ENCODE measurements around the gene FERMT3.
"Not testable (repeated sequence)": the region's sequence is repeated elsewhere in the genome, so short reads cannot be mapped to it uniquely, and the experiment has no call there.

The FERMT3 gene
- 127 reads per million, percentile 87 among the genes with 10 or more reads in this experiment for total RNA-seq

GRCh38 chr11:64206457-64207255 lies at the start of gene FERMT3:
Gene FERMT3, plus strand, starts transcription at chr11:64206721. Its CDS starts 644 bp downstream, at chr11:64207365.
- DNase-seq: peak; percentile 53

- DNase-seq: no peak
Observed at GRCh38 chr11:64157631-64158394, 48.7 kb upstream of the FERMT3 start.

GRCh38 chr11:64161037-64161436 lies 45.5 kb upstream of the FERMT3 start:
- DNase-seq: no peak

DNA sequence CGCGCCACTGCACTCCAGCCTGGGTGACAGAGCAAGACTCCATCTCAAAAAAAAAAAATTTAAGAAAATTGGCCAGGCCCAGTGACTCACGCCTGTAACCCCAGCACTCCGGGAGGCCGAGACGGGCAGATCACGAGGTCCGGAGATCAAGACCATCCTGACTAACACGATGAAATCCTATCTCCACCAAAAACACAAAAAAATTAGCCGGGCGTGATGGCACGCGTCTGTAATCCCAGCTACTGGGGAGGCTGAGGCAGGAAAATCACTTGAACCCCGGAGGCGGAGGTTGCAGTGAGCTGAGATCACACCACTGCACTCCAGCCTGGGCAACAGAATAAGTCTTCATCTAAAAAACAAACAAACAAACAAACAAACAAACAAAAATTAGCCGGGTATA lies 43.8 kb upstream of the FERMT3 start:
- DNase-seq: not testable (repeated sequence)

- no peak for DNase-seq
Observed at GRCh38 chr11:64163951-64164350, 42.6 kb upstream of the FERMT3 start.

GRCh38 chr11:64164392-64165312 lies 41.9 kb upstream of the FERMT3 start:
- DNase-seq: no peak

DNA sequence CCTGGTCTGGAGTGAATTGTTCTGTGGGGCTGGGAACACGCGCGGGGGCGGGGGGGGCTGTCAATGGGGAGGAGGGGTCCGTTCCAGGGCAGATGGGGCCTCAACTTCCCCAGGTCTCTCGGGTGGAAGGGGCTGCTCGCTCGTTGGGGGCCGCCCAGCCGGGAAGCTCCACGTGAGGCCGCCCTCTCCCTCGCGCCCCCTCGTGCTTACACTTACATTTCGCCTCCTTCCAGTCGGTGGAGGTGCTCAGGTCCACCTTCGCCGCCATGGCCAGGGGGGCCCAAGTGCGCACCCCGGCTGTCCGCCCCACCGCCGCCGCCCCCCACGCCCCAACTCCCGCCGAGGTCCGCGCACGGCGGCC lies 41.1 kb upstream of the FERMT3 start:
- no peak for DNase-seq

DNA sequence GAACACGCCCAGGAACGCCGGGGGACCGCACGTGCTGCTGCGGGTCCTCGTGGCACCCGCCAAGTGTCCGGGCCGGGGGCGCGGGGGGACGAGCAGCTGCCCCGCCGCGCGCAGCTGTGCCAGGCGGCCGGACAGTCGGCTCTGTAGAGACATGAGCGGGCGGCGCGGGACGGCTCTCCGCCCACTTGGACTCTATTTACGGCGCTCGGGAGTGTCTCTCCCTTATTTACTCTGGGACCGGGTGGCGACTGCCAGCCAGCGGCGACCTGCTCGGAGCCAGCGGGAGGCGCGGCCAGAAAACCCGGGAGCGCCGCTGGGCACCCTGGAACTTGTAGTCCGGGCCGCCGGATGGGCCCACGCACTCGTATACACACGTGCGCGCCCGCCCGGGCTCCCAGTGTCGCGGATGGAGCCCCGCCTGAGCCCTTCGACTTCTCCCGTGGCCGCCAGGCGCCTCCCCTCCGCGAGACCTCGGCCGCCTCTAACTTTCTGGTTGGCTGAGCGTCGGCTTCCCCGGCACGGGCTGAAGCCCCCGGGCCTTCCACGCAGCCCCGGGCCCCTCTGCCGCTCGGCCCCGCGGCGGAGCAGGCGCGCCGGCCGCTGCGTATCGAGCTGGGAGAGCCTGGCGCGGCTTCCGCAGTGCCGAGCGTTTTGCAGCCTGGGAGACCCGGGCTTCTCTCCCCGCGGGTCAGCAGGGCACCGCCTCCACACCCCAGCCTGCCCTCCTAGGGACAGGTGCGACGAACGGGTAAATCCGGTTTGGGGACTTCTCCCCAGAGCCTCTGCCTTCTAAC lies 40.5 kb upstream of the FERMT3 start, which contains the start of gene MACROD1:
MACROD1 (minus strand) TSS at position 272 of the 794 bp plus-strand sequence; CDS start at position 153, 119 bp downstream.
- peak; percentile 73 for DNase-seq

GRCh38 chr11:64170419-64170818 lies 36.1 kb upstream of the FERMT3 start:
- DNase-seq: no peak

- no peak for DNase-seq
Observed at GRCh38 chr11:64173616-64174355, 32.7 kb upstream of the FERMT3 start.

DNA sequence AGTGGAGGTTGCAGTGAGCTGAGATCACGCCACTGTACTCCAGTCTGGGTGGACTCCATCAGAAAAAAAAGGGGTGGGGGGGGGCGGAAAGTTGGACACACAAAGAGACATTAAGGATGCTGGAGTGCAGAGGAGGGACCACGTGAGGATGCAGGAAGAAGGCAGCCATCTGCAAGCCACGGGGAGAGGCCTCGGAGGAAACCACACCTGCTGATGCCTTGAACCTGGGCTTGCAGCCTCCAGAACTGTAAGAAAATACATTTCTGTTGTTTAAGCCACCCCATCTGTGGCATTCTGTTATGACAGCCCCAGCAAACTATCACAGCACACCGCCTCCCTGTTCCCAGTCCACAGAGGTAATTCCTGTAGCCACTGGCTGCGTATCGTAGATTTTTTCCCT lies 29.8 kb upstream of the FERMT3 start:
- DNase-seq: no peak

DNA sequence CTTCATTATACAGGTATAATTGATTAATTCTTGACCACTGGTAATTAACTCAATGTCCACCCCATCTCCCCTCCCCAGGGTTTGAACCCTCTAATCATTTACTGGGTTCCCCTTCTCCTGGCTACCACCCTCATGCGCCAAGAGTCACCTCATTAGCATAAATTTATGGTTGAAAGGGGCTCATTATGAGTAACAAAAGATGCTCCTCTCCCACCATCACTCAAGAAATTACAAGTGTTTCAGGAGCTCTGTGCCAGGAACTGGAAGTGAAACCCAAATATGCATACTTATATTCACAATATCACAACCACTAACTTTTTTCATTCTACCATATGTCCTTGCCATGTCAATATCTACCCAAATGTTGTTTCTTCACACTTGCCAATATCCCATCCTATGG lies 28.3 kb upstream of the FERMT3 start:
- no peak for DNase-seq

- DNase-seq: no peak
Observed at GRCh38 chr11:64178951-64179639, 27.4 kb upstream of the FERMT3 start.

DNA sequence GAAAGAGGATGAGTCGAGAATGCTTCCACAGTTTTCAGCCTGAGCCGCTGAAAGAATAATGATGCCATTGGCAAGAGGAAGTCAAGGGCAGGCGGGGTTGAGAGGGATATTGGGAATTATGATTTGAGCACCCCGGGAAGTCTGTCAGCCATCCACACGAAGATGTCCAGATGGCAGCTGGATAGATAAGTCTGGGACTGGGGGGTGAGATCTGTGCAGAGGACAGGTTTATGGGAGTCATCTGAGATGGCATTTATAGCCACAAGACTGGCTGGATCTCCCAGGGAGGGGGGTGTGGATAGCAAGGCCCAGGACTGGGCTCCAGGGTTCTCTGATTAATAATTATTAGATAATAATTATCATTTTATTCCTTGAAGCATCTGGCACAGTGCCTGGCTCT lies 25.6 kb upstream of the FERMT3 start:
- DNase-seq: no peak

DNA sequence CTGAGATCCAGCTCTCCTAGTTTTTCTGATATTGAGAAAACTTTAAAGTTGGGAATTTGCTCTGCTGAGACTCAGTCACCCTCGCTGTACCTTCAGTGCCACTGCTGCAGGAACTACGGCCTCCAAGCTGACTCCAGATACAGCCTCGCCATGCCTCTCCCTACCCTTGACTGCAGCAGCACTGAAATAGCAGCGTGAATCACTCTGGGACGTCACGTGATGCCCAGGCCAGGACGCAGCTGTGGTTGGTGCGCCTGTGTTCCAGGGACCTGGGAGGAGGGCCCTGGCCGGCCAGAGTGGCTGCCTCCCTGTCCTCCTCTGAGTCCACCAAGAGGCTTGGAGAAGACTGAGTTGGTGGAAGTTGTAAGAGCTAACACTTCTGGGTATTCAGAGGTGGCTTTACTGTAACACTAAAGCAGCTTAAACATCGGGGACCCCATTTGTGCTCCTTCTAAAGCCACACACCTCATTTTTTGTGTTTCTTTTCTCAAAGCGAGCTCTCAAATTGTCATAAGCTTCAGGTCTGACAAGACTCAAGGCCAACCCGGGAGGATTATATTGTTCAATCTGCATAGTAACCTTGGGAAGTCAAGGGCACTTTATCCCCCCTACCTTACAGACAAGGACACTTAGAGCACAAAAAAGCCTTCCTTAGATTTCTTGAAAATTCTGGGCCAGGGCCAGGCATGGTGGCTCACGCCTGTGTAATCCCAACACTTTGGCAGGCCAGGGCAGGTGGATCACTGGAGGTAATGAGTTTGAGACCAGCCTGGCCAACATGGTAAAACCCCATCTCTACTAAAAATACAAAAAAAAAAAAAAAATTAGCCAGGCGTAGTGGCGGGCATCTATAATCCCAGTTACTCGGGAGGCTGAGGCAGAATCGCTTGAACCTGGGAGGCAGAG lies 24.8 kb upstream of the FERMT3 start:
- no peak for DNase-seq

DNA sequence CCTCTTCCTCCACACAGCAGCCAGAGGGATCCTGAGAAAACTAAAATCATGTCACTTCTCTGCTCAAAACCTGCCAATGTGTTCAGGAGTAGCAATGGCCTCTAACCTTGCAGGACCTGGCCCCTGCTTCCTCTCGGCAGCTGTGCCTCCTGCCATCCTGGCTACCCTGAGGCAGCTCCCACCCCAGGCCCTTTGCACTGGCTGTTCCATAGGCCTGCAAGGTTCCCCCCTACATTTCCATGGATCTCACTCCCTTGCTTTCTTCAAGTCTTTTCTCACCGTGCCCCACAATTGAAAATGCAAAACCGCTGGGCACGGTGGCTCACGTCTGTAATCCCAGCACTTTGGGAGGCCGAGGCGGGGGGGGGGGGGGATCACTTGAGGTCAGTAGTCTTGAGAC lies 22.6 kb upstream of the FERMT3 start:
- no peak for DNase-seq

GRCh38 chr11:64185175-64185692 lies 21.3 kb upstream of the FERMT3 start:
- no peak for DNase-seq

DNA sequence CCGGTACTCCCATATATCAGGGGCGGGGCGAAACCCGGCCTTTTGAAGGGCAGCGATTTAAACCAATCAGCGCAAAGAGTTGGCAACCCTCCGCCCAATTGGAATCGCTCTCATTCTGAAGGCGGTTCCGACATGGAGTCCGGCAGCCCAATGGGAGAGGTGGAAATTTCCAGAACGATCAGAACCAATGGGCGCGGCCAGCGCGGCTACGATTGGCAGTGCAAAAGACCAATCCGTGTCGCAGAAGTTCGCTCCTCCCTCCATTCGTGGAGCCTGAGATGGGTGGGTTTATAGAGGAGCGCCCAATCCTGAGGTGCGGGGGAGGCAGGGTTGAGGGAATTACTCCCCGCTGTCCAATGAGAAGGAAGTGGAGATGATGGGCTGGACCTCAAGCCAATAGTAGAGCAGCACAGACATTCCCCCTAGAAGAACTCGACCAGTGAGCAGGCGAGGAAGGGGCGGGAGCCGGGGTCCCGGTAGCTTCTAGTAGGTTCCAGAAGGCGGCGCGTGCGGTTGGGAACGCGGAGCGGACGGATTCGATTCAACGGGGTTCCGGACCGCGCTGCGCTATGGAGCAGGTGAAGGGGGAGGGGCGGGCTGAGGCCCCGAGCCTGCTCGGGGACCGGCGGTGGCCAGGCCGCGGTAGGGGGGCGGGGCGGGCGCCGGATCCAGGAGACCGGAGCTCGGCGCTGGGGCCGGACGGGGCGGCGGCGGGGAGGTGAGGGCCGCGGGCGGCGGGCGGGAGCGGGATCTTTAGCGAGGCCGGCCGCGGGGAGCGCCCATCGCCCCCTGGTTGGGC lies 20.6 kb upstream of the FERMT3 start, which contains the start of gene STIP1:
STIP1 (plus strand) TSS at position 479 of the 799 bp plus-strand sequence; CDS start at position 570, 91 bp downstream.
- DNase-seq: peak; percentile 97
